ENCODE data around the gene CNTFR. TPM values are rescaled to one million over a fixed set of nuclear protein-coding genes. Genes with fewer than 3 reads are reported as not detected.
A peak's percentile ranks its signal among the peaks of the same experiment; 100 is the strongest.

Gene CNTFR
- polyA plus RNA-seq, 1 donor (not counting 4 experiments of a cell fraction or from before 2014, with no cell fraction given), result 0.42 TPM

DNA sequence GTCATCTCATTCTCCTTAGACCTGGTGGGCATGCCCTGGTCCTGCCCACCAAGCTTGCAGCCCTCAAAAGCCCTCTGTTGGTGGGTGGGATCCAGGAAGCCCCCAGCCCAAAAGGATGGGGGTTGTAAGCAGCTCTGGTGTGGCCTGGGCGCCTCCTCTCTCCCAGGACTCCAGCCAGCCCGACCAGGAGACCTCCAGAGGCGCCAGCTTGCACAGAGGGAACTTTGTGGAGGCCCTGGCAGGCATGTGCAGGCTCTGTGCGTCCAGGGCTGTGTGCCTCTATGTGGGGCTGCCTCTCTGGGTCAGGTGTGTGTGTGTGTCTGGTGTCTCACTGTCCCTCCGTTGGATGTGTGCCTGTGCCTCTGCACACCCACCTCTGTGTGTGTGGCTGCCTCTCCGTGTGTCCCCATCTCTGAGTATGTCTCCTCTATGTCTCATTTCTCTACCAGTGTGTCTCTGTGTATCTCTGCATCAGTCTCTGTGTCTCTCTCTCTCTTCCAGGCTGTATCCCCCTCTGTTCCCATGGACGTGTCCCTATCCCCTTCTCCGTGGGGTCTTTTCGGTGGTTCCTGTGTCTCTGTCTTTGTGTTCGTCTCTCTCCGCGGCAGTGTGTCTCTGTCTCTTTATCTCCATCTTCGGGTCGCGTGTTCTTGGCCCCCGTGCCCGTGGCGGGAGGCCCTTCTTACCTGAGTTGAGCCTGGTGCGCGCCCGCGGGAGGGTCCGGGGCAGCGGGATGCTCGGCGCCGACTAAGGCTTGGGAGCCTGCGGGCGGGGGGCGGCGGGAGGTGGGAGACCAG lies 67.2 kb downstream of the CNTFR start:
- DNase-seq (ENCODE audit: low read depth, low spot score) (no peak), FAIRE-seq (no peak)
- H3K4me2 ChIP-seq (ENCODE audit: control insufficient read depth, extremely low read depth, insufficient read depth, low read depth, low read length), result peak overlapping the region; percentile 54
- dilution Hi-C loops (cut with MboI; ENCODE audit: extremely low pct_ligation_motif_present, low sequenced_read_pairs), result no loop called here
- peak overlapping the region in 1 of 3 experiments; percentile 30 for H3K4me3 ChIP-seq (ENCODE audit: control insufficient read depth in 2 of 3, extremely low read depth in 1 of 3, insufficient read depth in 2 of 3, low read depth in 1 of 3, low read length in 3 of 3)
- no peaks in the 10 kb centered on the region for H3K79me2 ChIP-seq (ENCODE audit: control insufficient read depth, insufficient read depth, low read length)
- peaks cover 20% of the 10 kb centered on the region for H3K27me3 ChIP-seq (ENCODE audit: control insufficient read depth, extremely low read depth, insufficient read depth, low read length)
- H3K9ac ChIP-seq (ENCODE audit: control insufficient read depth, extremely low read depth, insufficient read depth, low read length), result no peak overlapping the region
- H3K9me1 ChIP-seq (ENCODE audit: control insufficient read depth, extremely low read depth, insufficient read depth, low read length), result no peaks in the 10 kb centered on the region
- peaks cover 5% of the 10 kb centered on the region for H3K4me1 ChIP-seq (ENCODE audit: control insufficient read depth, extremely low read depth, insufficient read depth, low read length)
- no peak overlapping the region for H2AFZ ChIP-seq (ENCODE audit: control insufficient read depth, low read length)
- H3K27ac ChIP-seq (ENCODE audit: control insufficient read depth, insufficient read depth, low read length), result no peak overlapping the region
- TF ChIP-seq, protein P1, sequence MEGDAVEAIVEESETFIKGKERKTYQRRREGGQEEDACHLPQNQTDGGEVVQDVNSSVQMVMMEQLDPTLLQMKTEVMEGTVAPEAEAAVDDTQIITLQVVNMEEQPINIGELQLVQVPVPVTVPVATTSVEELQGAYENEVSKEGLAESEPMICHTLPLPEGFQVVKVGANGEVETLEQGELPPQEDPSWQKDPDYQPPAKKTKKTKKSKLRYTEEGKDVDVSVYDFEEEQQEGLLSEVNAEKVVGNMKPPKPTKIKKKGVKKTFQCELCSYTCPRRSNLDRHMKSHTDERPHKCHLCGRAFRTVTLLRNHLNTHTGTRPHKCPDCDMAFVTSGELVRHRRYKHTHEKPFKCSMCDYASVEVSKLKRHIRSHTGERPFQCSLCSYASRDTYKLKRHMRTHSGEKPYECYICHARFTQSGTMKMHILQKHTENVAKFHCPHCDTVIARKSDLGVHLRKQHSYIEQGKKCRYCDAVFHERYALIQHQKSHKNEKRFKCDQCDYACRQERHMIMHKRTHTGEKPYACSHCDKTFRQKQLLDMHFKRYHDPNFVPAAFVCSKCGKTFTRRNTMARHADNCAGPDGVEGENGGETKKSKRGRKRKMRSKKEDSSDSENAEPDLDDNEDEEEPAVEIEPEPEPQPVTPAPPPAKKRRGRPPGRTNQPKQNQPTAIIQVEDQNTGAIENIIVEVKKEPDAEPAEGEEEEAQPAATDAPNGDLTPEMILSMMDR (optimal IDR thresholded peaks at IDR 0.05 in 1 of 3, IDR thresholded peaks at IDR 0.05 in 1 of 3, conservative IDR thresholded peaks at IDR 0.05 in 1 of 3; ENCODE audit: extremely low read depth in 1 of 3, insufficient read depth in 2 of 3, low read length in 3 of 3), result no peak
- TF ChIP-seq EZH2 (IDR thresholded peaks at IDR 0.05; ENCODE audit: low read length), result peak; percentile 37
- H3K36me3 ChIP-seq (ENCODE audit: control insufficient read depth in 2 of 2, extremely low read depth in 1 of 2, insufficient read depth in 2 of 2, low read length in 2 of 2), result no peaks in the 10 kb centered on the region
- H3K9me3 ChIP-seq (ENCODE audit: control insufficient read depth, low read depth, low read length), result no peaks in the 10 kb centered on the region
- H4K20me1 ChIP-seq (ENCODE audit: control insufficient read depth, extremely low read depth, insufficient read depth, low read length), result no peaks in the 10 kb centered on the region

DNA sequence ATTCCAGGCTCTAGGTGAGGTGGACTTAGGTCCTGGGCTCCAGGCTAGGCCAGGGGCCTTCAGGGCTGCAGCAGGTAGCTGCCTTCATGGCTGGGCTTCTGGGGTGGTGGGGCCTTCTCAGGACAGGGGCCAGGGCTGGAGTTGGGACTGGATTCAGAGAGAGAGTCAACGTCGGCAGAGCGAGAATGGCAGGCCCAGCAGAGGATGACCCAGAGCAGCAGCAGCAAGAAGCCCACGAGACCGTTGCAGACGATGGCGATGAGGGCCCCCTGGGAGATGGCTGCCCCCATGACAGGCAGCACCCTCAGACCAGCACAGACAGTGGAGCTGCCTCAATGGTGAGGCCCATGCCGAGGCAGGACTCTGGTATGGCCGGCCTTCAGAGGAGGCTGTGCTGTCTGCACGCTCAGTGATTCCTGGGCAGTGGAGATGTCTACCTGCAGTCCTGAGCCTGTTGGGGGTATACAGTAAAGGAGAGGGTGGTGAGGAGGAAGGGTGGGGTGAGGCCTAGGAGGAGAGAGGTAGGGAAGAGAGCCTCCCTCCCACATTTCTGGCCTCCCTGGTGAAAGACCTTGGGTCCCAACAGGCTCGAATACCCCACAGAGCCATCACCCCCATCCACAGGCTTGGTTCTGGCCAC lies 68.0 kb downstream of the CNTFR start:
- Histone ChIP-seq H3K4me1 (ENCODE audit: control insufficient read depth, extremely low read depth, insufficient read depth, low read length) (peaks cover 5% of the 10 kb centered on the region), H3K27me3 (ENCODE audit: control insufficient read depth, extremely low read depth, insufficient read depth, low read length) (peaks cover 20% of the 10 kb centered on the region), H3K27ac (ENCODE audit: control insufficient read depth, insufficient read depth, low read length) (no peak overlapping the region), H3K36me3 (ENCODE audit: control insufficient read depth in 2 of 2, extremely low read depth in 1 of 2, insufficient read depth in 2 of 2, low read length in 2 of 2) (no peaks in the 10 kb centered on the region), H4K20me1 (ENCODE audit: control insufficient read depth, extremely low read depth, insufficient read depth, low read length) (no peaks in the 10 kb centered on the region), H2AFZ (ENCODE audit: control insufficient read depth, low read length) (no peak overlapping the region), H3K9ac (ENCODE audit: control insufficient read depth, extremely low read depth, insufficient read depth, low read length) (no peak overlapping the region), H3K9me1 (ENCODE audit: control insufficient read depth, extremely low read depth, insufficient read depth, low read length) (no peaks in the 10 kb centered on the region), H3K4me2 (ENCODE audit: control insufficient read depth, extremely low read depth, insufficient read depth, low read depth, low read length) (no peak overlapping the region), H3K4me3 (ENCODE audit: control insufficient read depth in 2 of 3, extremely low read depth in 1 of 3, insufficient read depth in 2 of 3, low read depth in 1 of 3, low read length in 3 of 3) (no peak overlapping the region), H3K79me2 (ENCODE audit: control insufficient read depth, insufficient read depth, low read length) (no peaks in the 10 kb centered on the region), H3K9me3 (ENCODE audit: control insufficient read depth, low read depth, low read length) (no peaks in the 10 kb centered on the region)
- dilution Hi-C loops (cut with MboI; ENCODE audit: extremely low pct_ligation_motif_present, low sequenced_read_pairs), result no loop called here
- TF ChIP-seq EZH2 (IDR thresholded peaks at IDR 0.05; ENCODE audit: low read length), result no peak
- TF ChIP-seq, protein P1 (optimal IDR thresholded peaks at IDR 0.05 in 1 of 3, IDR thresholded peaks at IDR 0.05 in 1 of 3, conservative IDR thresholded peaks at IDR 0.05 in 1 of 3; ENCODE audit: extremely low read depth in 1 of 3, insufficient read depth in 2 of 3, low read length in 3 of 3), result no peak
- DNase-seq (ENCODE audit: low read depth, low spot score) (no peak), FAIRE-seq (no peak)
